Hepatocyte (in vitro differentiated cells): ENCODE measurements around the gene APLP1.

Source experiments
- CTCF ChIP-seq: fragments of 200-600 bp; sonication (generic); IDR thresholded peaks from 2 replicates; pipeline ENCODE4 v1.5.1; 2016; ENCODE audit warnings: antibody characterized with exemption, mild to moderate bottlenecking; ENCODE audit not compliant: poor library complexity
- EZH2 ChIP-seq: fragments of 200-600 bp; sonication (generic); IDR thresholded peaks from 2 replicates; pipeline ENCODE4 v1.6.1; 2016; ENCODE audit warnings: antibody characterized with exemption, mild to moderate bottlenecking, borderline replicate concordance
- EZH2phosphoT487 ChIP-seq: fragments of 200-600 bp; sonication (generic); IDR thresholded peaks from one replicate; pipeline ENCODE4 v1.6.1; 2018; ENCODE audit warnings: antibody characterized with exemption, mild to moderate bottlenecking, low read depth, moderate library complexity; ENCODE audit not compliant: unreplicated experiment, severe bottlenecking

GRCh38 chr19:35925501-35925900 is 57.1 kb downstream of the APLP1 start:
- TF ChIP-seq CTCF (no peak), EZH2 (no peak), EZH2phosphoT487 (no peak)
